Fibroblast of the aortic adventitia (primary cell): ENCODE measurements around the gene HNRNPLL. TPM values are rescaled to one million over a fixed set of nuclear protein-coding genes. Genes with fewer than 3 reads are reported as not detected.

Source experiments
- DNase-seq: peaks from one replicate; pipeline ENCODE4 v3.0.0-alpha.2; 2010; ENCODE audit warnings: low read depth
- H3K4me3 ChIP-seq: 2 replicates; pipeline ENCODE4 v1.5.1; 2011; ENCODE audit warnings: low read depth, mild to moderate bottlenecking, control low read depth, low read length, moderate library complexity
- total RNA-seq: library from RNA; depleted of rRNA; stranded (reverse); fragments of >200 nt; gene quantifications from 2 replicates; pipeline ENCODE4 v1.2.3, GENCODE V29; 2012; ENCODE audit warnings: low replicate concordance
- TF ChIP-seq, protein P1 (sequence below): IDR thresholded peaks from 2 replicates; pipeline ENCODE4 v1.5.1; 2011; ENCODE audit warnings: mild to moderate bottlenecking, low read length, control low read depth, inconsistent platforms; ENCODE audit not compliant: insufficient read depth

The HNRNPLL gene
- total RNA-seq, 1 donor = 45.0 TPM

GRCh38 chr2:38516122-38516521 lies 86.6 kb downstream of the HNRNPLL start:
- TF ChIP-seq, protein P1, sequence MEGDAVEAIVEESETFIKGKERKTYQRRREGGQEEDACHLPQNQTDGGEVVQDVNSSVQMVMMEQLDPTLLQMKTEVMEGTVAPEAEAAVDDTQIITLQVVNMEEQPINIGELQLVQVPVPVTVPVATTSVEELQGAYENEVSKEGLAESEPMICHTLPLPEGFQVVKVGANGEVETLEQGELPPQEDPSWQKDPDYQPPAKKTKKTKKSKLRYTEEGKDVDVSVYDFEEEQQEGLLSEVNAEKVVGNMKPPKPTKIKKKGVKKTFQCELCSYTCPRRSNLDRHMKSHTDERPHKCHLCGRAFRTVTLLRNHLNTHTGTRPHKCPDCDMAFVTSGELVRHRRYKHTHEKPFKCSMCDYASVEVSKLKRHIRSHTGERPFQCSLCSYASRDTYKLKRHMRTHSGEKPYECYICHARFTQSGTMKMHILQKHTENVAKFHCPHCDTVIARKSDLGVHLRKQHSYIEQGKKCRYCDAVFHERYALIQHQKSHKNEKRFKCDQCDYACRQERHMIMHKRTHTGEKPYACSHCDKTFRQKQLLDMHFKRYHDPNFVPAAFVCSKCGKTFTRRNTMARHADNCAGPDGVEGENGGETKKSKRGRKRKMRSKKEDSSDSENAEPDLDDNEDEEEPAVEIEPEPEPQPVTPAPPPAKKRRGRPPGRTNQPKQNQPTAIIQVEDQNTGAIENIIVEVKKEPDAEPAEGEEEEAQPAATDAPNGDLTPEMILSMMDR = no peak
- DNase-seq = no peak
- no peak overlapping the region for H3K4me3 ChIP-seq

DNA sequence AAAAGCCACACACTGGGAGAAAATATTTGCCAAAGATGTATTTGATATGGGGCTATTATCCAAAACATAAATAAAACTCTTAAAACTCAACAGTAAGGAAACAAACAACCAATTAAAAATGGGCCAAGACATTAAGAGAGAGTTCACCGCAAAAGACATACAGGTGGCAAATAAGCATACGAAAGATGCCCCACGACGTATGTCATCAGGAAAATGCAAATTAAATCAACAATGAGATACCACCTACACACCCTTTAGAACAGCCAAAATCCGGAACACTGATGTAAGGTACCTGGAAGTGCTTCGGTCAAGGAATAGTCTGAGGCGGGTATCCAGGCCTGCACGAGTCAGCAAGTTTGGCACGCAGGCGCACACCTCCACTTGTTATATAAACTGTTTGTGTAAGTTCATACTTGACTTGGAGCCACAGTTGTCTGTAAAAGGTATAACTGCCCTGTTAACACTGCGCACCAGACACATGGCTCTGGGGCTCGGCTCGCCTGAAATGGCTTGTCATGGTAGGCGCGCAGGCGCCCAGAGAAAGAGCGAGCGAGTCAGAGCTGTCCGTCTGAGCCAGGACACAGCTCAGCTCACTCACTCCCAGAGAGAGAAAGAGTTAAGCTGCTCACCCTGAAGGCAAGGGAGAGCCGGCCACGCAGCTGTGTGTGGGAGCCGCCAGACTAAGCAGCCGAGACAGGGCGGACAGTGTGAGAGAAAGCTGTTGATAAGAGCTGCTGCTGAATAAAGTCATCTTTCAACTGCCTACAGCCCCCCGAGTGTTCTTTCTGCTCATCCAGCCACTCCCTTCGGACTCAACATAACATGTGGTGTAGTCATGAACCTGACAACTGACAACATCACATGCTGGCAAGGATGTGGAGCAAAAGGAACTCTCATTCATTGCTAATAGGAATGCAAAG lies 87.3 kb downstream of the HNRNPLL start:
- H3K4me3 ChIP-seq = peak overlapping the region; percentile 40
- DNase-seq = peak; percentile 79

DNA sequence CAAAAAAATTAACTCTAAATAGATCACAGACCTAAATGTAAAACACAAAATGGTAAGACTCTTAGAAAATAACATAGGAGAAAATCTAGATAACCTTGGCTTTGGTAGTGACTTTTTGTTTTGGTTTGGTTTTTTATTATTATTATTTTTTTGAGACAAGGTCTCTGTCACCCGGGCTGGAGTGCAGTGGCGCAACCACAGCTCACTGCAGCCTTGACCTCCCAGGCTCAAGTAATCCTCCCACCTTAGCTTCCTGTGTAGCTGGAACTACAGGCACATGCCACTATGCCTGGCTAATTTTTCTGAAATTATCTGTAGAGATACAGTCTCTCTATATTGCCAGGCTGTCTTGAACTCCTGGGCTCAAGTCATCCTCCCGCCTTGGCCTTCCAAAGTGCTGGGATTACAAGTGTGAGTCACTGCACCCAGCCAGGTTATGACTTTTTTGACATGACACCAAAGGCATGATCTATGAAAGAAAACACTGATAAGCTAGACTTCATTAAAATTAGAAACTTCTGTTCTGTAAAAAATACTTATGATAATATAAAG lies 88.0 kb downstream of the HNRNPLL start:
- no peak for DNase-seq
- TF ChIP-seq, protein P1 = no peak
- no peak overlapping the region for H3K4me3 ChIP-seq

More for the DNA sequence above, 87.3 kb downstream of the HNRNPLL start:
- TF ChIP-seq, protein P1 = no peak

GRCh38 chr2:38512211-38512610 lies 90.5 kb downstream of the HNRNPLL start:
- H3K4me3 ChIP-seq = no peak overlapping the region
- no peak for DNase-seq
- TF ChIP-seq, protein P1 = no peak

Other genes starting within 250 kb of the HNRNPLL start
- 44.2 and 125 TPM in 2 replicates for gene ATL2, start 225.7 kb downstream of the HNRNPLL start, total RNA-seq
- gene GALM, start 63.2 kb upstream of the HNRNPLL start, total RNA-seq = 27.7 and 35.2 TPM in 2 replicates
- gene SRSF7, start 148.4 kb upstream of the HNRNPLL start, total RNA-seq = 92.1 and 126 TPM in 2 replicates
- 5.7 and 8.4 TPM in 2 replicates for gene GEMIN6, start 175.3 kb upstream of the HNRNPLL start, total RNA-seq